K562 (cell line): ENCODE data around the gene PDZRN3. TPM values are rescaled to one million over a fixed set of nuclear protein-coding genes. Genes with fewer than 3 reads are reported as not detected.

Experiments
- ATAC-seq: fragments of 200-7000 bp; cut with Tn5 transposase; 3 replicates; pipeline ENCODE4 v1.9.1; 2020; ENCODE audit warnings: moderate library complexity
- BruUV-seq: library from RNA; stranded (reverse); fragments of 400-500 nt; replicated peaks from 2 replicates; lab custom pipeline; 2021; lab: Mats Ljungman, UMichigan
- CTCF ChIA-PET: fragments of 300-600 bp; formaldehyde crosslinking; extraction: SDS; loops from one replicate; lab custom pipeline; 2021; ENCODE audit warnings: low intra/inter-chr PET ratio; lab: Yijun Ruan, JAX
- POLR2A ChIA-PET: fragments of 300-600, 350-650 bp; sonication (Branson Sonifier 250); formaldehyde crosslinking; extraction: SDS; loops from one replicate; lab custom pipeline; 2021; ENCODE audit warnings: antibody characterized with exemption, inconsistent platforms; lab: Yijun Ruan, JAX
- DNase-seq, 4 experiments: peaks; one replicate each; pipeline versions ENCODE4 v3.0.0 to v3.0.0-alpha.2; 2011 to 2018; ENCODE audit warnings: low spot score in 3 of 4, mixed read lengths in 3 of 4; ENCODE audit errors: extremely low read depth in 1 of 4
- FAIRE-seq: peaks from 2 replicates; lab custom pipeline; 2011; peaks lifted over from hg19 to GRCh38; lab: Jason Lieb, UNC
- H2AFZ ChIP-seq: 2 replicates; pipeline ENCODE4 v1.6.0; 2011; ENCODE audit warnings: low read depth, low read length, control low read depth, inconsistent platforms
- H3K27ac ChIP-seq: fragments of 200-600 bp; 3 replicates; pipeline ENCODE4 v1.8.0; 2011; ENCODE audit warnings: low read depth, mild to moderate bottlenecking, control low read depth, inconsistent platforms, low read length, moderate library complexity, mixed read lengths; ENCODE audit errors: extremely low read depth
- H3K27me3 ChIP-seq, 2 experiments: fragments of 300-600 bp in 1 of 2; 2 replicates in 1 of 2; 3 replicates in 1 of 2; pipeline versions ENCODE4 v1.6.0 to v1.8.0; 2011; ENCODE audit warnings: inconsistent platforms in 2 of 2, low read length in 2 of 2, mild to moderate bottlenecking in 1 of 2, mixed read lengths in 1 of 2, moderate library complexity in 1 of 2; ENCODE audit not compliant: control insufficient read depth in 2 of 2, insufficient read depth in 2 of 2
- H3K36me3 ChIP-seq: fragments of 300-600 bp; 3 replicates; pipeline ENCODE4 v1.8.0; 2011; ENCODE audit warnings: mild to moderate bottlenecking, low read length, inconsistent platforms; ENCODE audit not compliant: control insufficient read depth, insufficient read depth
- H3K4me1 ChIP-seq, 2 experiments: fragments of 200-600 bp in 1 of 2; replicated peaks in 1 of 2; 2 replicates in 1 of 2; 3 replicates in 1 of 2; pipeline versions ENCODE4 v1.5.1 to v1.8.0; 2011; ENCODE audit warnings: inconsistent platforms in 2 of 2, low read length in 2 of 2, mild to moderate bottlenecking in 1 of 2, mixed read lengths in 1 of 2, moderate library complexity in 1 of 2; ENCODE audit not compliant: control insufficient read depth in 2 of 2, insufficient read depth in 2 of 2
- H3K4me2 ChIP-seq: 2 replicates; pipeline ENCODE4 v1.6.1; 2011; ENCODE audit warnings: low read length, control low read depth, inconsistent platforms, mixed read lengths; ENCODE audit not compliant: insufficient read depth
- H3K4me3 ChIP-seq: fragments of 200-600 bp; sonication (generic), shearing (Covaris generic); 2 replicates; pipeline ENCODE4 v1.5.1; 2016; ENCODE audit warnings: control low read depth, inconsistent platforms
- H3K79me2 ChIP-seq: fragments of 200-600 bp; 3 replicates; pipeline ENCODE4 v1.8.0; 2011; ENCODE audit warnings: low read length, inconsistent platforms; ENCODE audit not compliant: control insufficient read depth, insufficient read depth
- H3K9ac ChIP-seq, 2 experiments: 2 replicates each; pipeline versions ENCODE4 v1.6.0 to v1.6.1; 2011; ENCODE audit warnings: low read depth in 2 of 2, low read length in 2 of 2, control low read depth in 1 of 2, inconsistent platforms in 1 of 2, mild to moderate bottlenecking in 1 of 2, mixed read lengths in 1 of 2; ENCODE audit not compliant: insufficient read depth in 1 of 2
- H3K9me1 ChIP-seq: one replicate; pipeline ENCODE4 v1.6.0; 2011; ENCODE audit warnings: inconsistent platforms, mild to moderate bottlenecking, low read length, moderate library complexity; ENCODE audit not compliant: control insufficient read depth, insufficient read depth
- H3K9me3 ChIP-seq: replicated peaks from 2 replicates; pipeline ENCODE4 v1.5.1; 2011; ENCODE audit warnings: low read depth, low read length, inconsistent platforms; ENCODE audit not compliant: control insufficient read depth, insufficient read depth
- H4K20me1 ChIP-seq: replicated peaks from 2 replicates; pipeline ENCODE4 v1.6.1; 2011; ENCODE audit warnings: low read length, inconsistent platforms, mixed read lengths; ENCODE audit not compliant: control insufficient read depth, insufficient read depth
- KLF16 ChIP-seq: IDR thresholded peaks from 2 replicates; pipeline ENCODE4 v1.6.1; 2016; ENCODE audit warnings: antibody characterized with exemption
- LCOR ChIP-seq: sonication (generic); formaldehyde crosslinking; IDR thresholded peaks from 2 replicates; pipeline ENCODE4 v1.8.0; 2022; ENCODE audit warnings: mild to moderate bottlenecking, missing genetic modification reagents
- POLR3A ChIP-seq: IDR thresholded peaks from 2 replicates; pipeline ENCODE4 v1.6.1; 2011; ENCODE audit warnings: borderline replicate concordance, mild to moderate bottlenecking, moderate library complexity; ENCODE audit not compliant: insufficient read length, insufficient read depth; ENCODE audit errors: extremely low read depth
- PTBP1 ChIP-seq: fragments of 200-400 bp; formaldehyde crosslinking; IDR thresholded peaks from 2 replicates; pipeline ENCODE4 v1.6.1; 2017; ENCODE audit warnings: low read depth, low read length
- SAP30 ChIP-seq: fragments of 200-600 bp; sonication (generic); IDR thresholded peaks from 2 replicates; pipeline ENCODE4 v1.6.1; 2012; ENCODE audit warnings: borderline replicate concordance, low read depth, mild to moderate bottlenecking, moderate library complexity, low read length, control low read depth, inconsistent platforms; ENCODE audit not compliant: insufficient read depth, poor library complexity, severe bottlenecking
- SETDB1 ChIP-seq: IDR thresholded peaks from one replicate; pipeline ENCODE4 v1.6.1; 2012; ENCODE audit warnings: low read length, control low read depth, inconsistent platforms
- TAF9B ChIP-seq: fragments of 450-650 bp; IDR thresholded peaks from 2 replicates; pipeline ENCODE4 v1.6.1; 2018; ENCODE audit warnings: mild to moderate bottlenecking; ENCODE audit not compliant: partially characterized antibody
- THRAP3 ChIP-seq: fragments of 450-650 bp; IDR thresholded peaks from 2 replicates; pipeline ENCODE4 v1.6.1; 2016; ENCODE audit warnings: mild to moderate bottlenecking, inconsistent platforms, borderline replicate concordance
- WGBS: fragments of 100-300 bp; shearing (Covaris generic); methylation state at CpG from one replicate; pipeline ENCODE4 v1.1.6; 2016; ENCODE audit warnings: low coverage, mixed read lengths; ENCODE audit not compliant: insufficient coverage; ENCODE audit errors: missing lambda C conversion rate; 5-methylcytosine and 5-hydroxymethylcytosine counted together
- in situ Hi-C: fragments of 300-500 bp; cut with MboI; formaldehyde crosslinking; loops from 4 replicates; pipeline ENCODE4 v1.15.0; 2018; ENCODE audit warnings: inconsistent platforms, mixed read lengths
- intact Hi-C: fragments of 100-400 bp; cut with micrococcal nuclease; formaldehyde crosslinking; loops from 2 replicates; pipeline ENCODE4 v1.14.2; 2022
- polyA plus RNA-seq, 8 experiments: library from polyadenylated mRNA; depleted of rRNA in 4 of 8; stranded (reverse) in 5 of 8; unstranded in 3 of 8; fragments of >200 nt; fragmentation: Nextera tagmentation in 2 of 8; fragmentation: Illumina TruSeq in 1 of 8; extraction: Ambion mirVana in 2 of 8; extraction: Trizol in 1 of 8; gene quantifications; 2 replicates each; pipeline versions ENCODE4 v1.2.1 to v1.2.3, GENCODE V29; 2011 to 2014; ENCODE audit warnings: inconsistent platforms in 1 of 8, missing spikeins in 1 of 8
- total RNA-seq, 7 experiments: library from RNA; depleted of rRNA in 6 of 7; stranded (reverse); fragments of >200 nt in 6 of 7; fragmentation: Illumina TruSeq in 2 of 7; extraction: Trizol in 2 of 7; gene quantifications; 2 replicates each; pipeline versions ENCODE4 v1.2.1 to v1.2.3, GENCODE V29; 2011 to 2021; ENCODE audit warnings: low replicate concordance in 1 of 7
- TF ChIP-seq, protein P1 (sequence below): IDR thresholded peaks from 2 replicates; pipeline ENCODE4 v1.6.1; 2012; ENCODE audit warnings: low read depth, low read length, improper control_type of control experiment, borderline replicate concordance
- TF ChIP-seq, protein P2 (sequence below): IDR thresholded peaks from 2 replicates; pipeline ENCODE4 v1.6.1; 2011; ENCODE audit warnings: borderline replicate concordance, low read depth, mild to moderate bottlenecking, moderate library complexity, low read length; ENCODE audit not compliant: insufficient read depth, poor library complexity, severe bottlenecking
- TF ChIP-seq, protein P3 (sequence below): IDR thresholded peaks from 2 replicates; pipeline ENCODE4 v1.6.1; 2014; ENCODE audit warnings: antibody characterized with exemption
- TF ChIP-seq, protein P4 (sequence below): fragments of 250-450 bp; sonication (Bioruptor Pico); IDR thresholded peaks from 2 replicates; pipeline ENCODE4 v1.8.0; 2022; ENCODE audit warnings: inconsistent platforms, mild to moderate bottlenecking, moderate library complexity, borderline replicate concordance

Gene PDZRN3
- total and polyA plus RNA-seq, 9 of the 15 experiments (the other 6 are each of a cell fraction or from before 2014, with no cell fraction given) = 0.16 TPM; not detected in 8

DNA sequence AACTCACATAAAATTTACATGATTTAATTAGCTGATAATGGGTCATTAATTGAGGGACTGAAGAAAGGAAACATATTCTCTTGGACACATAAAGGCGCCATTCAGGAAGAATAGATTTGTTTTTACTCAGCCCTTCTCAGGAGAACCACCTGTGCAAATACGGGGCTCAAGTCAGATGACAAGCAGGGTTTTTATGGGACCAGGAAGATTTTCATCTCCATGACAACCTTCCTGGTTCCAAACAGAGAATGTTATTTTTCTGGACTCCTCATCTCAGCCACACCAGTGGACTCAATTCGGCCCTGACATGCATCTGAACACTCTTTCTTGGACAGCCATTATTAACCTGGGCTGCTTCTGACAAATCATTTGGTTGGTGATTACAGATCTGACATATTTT lies 120.5 kb downstream of the PDZRN3 start (continued):
- TF ChIP-seq, protein P1, sequence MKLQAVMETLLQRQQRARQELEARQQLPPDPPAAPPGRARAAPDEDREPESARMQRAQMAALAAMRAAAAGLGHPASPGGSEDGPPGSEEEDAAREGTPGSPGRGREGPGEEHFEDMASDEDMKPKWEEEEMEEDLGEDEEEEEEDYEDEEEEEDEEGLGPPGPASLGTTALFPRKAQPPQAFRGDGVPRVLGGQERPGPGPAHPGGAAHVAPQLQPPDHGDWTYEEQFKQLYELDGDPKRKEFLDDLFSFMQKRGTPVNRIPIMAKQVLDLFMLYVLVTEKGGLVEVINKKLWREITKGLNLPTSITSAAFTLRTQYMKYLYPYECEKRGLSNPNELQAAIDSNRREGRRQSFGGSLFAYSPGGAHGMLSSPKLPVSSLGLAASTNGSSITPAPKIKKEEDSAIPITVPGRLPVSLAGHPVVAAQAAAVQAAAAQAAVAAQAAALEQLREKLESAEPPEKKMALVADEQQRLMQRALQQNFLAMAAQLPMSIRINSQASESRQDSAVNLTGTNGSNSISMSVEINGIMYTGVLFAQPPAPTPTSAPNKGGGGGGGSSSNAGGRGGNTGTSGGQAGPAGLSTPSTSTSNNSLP = no peak
- TF ChIP-seq PTBP1 = no peak

DNA sequence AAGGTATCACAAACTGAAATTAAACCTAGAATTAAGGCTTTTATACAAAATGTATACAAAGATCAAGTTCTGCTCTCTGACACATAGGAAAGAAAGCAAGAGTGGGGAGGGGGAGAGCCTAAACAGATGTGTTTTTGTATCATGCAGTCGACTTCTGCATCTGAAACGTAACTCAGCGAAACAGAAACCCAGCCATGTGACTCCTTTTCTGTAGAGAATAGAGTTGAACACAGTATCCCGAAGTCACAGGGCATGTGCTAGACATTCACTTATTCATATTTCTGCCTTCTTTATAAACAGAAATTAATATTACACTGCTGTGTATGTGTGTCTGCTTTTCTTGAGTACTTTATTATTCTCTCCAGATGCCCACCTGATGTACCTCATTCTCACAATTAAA lies 121.0 kb downstream of the PDZRN3 start:
- Histone ChIP-seq H3K4me1 (no peaks in the 10 kb centered on the region), H3K27ac (no peak overlapping the region), H2AFZ (no peak overlapping the region), H3K9me3 (no peaks in the 10 kb centered on the region), H4K20me1 (no peaks in the 10 kb centered on the region), H3K79me2 (no peaks in the 10 kb centered on the region), H3K9me1 (no peaks in the 10 kb centered on the region), H3K27me3 (peaks cover 0 to 4% of the 10 kb centered on the region in 2 experiments; a peak in 1 of 5 replicates), H3K36me3 (no peaks in the 10 kb centered on the region), H3K9ac (no peak overlapping the region), H3K4me2 (no peak overlapping the region), H3K4me3 (no peak overlapping the region)
- in situ Hi-C loops (loop anchor here (10.0 kb wide), 1 partner anchor 399 kb away; no protein-coding TSS in a partner anchor), intact Hi-C loops (loop anchor here (2.0 kb wide), 1 partner anchor 403 kb away; no protein-coding TSS in a partner anchor)
- no peak for FAIRE-seq
- no peak for DNase-seq
- BruUV-seq = no TSS peak
- ChIA-PET POLR2A (no interaction called here), CTCF (no interaction called here)
- ATAC-seq = no peak
- WGBS = 0% methylated on average over 4 of the region's 4 CpGs
- no peak for TF ChIP-seq THRAP3
- no peak for TF ChIP-seq SAP30
- TF ChIP-seq, protein P2, sequence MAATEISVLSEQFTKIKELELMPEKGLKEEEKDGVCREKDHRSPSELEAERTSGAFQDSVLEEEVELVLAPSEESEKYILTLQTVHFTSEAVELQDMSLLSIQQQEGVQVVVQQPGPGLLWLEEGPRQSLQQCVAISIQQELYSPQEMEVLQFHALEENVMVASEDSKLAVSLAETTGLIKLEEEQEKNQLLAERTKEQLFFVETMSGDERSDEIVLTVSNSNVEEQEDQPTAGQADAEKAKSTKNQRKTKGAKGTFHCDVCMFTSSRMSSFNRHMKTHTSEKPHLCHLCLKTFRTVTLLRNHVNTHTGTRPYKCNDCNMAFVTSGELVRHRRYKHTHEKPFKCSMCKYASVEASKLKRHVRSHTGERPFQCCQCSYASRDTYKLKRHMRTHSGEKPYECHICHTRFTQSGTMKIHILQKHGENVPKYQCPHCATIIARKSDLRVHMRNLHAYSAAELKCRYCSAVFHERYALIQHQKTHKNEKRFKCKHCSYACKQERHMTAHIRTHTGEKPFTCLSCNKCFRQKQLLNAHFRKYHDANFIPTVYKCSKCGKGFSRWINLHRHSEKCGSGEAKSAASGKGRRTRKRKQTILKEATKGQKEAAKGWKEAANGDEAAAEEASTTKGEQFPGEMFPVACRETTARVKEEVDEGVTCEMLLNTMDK = no peak
- TF ChIP-seq LCOR (CRISPR knock-in tag) = no peak
- TF ChIP-seq, protein P3, sequence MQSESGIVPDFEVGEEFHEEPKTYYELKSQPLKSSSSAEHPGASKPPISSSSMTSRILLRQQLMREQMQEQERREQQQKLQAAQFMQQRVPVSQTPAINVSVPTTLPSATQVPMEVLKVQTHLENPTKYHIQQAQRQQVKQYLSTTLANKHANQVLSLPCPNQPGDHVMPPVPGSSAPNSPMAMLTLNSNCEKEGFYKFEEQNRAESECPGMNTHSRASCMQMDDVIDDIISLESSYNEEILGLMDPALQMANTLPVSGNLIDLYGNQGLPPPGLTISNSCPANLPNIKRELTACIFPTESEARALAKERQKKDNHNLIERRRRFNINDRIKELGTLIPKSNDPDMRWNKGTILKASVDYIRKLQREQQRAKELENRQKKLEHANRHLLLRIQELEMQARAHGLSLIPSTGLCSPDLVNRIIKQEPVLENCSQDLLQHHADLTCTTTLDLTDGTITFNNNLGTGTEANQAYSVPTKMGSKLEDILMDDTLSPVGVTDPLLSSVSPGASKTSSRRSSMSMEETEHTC = no peak
- TF ChIP-seq KLF16 = no peak
- TF ChIP-seq TAF9B = no peak
- TF ChIP-seq SETDB1 = no peak
- TF ChIP-seq, protein P4, sequence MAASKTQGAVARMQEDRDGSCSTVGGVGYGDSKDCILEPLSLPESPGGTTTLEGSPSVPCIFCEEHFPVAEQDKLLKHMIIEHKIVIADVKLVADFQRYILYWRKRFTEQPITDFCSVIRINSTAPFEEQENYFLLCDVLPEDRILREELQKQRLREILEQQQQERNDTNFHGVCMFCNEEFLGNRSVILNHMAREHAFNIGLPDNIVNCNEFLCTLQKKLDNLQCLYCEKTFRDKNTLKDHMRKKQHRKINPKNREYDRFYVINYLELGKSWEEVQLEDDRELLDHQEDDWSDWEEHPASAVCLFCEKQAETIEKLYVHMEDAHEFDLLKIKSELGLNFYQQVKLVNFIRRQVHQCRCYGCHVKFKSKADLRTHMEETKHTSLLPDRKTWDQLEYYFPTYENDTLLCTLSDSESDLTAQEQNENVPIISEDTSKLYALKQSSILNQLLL = no peak
- no peak for TF ChIP-seq POLR3A
